T-helper 1 cell (primary cell): ENCODE results near the gene MYO16.

Experiments used
- DNase-seq, 5 donors: peaks; one replicate each; pipeline ENCODE4 v3.0.0-alpha.2; 2012 to 2020

The MYO16 gene

DNA sequence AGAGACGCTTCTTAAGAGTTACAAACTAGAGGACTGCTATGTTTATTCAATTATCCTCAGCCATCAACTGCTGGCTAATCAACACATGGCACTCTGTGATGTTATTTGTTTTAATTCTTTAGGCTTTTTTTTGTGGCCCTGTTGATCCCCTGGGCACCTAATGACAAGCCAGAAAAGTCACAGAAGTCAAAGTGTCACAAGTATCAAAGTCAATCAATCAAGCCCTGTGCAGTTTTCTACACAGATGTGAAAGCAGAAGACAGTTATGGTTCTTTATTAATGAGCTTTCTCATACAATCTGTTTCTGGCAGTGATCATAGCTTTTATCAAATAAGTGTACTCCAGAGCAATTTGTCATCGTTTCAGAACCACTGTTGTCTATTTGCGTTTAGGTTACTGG lies 34.3 kb downstream of the MYO16 start:
- DNase-seq = no peak

DNA sequence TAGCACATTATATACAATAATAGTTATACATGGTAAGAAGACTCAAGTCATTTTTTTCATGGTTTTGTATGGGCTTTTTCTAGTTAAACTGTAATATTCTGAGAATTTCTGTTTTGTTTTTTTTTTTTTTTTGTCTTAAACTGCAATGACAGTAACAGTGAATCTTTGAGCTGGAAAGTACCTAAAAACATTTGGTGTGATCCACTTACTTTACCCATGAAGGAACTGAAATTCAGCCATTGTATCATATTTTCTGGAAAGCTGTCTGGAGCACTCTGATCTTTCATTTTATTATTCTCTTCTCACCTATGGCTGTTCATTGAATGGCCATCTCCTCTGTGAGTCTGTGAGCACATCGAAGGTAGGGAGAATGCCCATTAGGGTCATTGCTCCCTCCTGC lies 37.8 kb downstream of the MYO16 start:
- DNase-seq = no peak

DNA sequence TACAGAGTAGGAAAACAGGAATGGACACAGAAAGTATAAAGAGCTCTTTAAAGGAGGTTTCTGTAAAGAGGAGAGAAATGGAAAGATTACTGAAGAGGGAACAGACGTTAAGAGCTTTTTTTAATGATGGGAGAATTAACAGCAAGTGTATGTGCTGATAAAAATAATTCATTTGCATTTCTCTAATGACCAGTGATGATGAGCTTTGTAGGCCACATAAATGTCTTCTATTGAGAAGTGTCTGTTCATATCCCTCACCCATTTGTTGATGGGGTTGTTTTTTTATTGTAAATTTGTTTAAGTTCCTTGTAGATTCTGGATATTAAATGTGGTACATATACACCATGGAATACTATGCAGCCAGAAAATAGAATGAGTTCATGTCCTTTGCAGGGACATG lies 40.0 kb downstream of the MYO16 start:
- no peak for DNase-seq

DNA sequence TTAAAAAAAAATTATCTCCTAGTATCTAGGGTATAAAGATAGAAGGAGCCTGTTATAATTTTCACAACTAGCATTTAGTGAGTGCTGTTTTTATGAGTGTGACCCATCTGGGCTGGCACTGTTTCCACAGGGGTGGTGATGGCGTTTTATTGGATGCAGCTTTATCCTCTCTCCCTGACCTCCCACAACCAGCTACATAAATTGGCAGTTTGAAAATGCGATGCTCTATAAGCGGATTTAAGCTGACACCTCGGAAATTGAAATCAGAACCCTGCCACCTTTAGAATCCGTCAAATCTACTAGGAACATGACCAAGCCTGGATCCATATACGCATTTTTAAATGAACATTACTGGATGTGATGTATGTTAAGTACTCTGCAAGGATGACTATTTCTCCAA lies 44.9 kb downstream of the MYO16 start:
- no peak for DNase-seq

DNA sequence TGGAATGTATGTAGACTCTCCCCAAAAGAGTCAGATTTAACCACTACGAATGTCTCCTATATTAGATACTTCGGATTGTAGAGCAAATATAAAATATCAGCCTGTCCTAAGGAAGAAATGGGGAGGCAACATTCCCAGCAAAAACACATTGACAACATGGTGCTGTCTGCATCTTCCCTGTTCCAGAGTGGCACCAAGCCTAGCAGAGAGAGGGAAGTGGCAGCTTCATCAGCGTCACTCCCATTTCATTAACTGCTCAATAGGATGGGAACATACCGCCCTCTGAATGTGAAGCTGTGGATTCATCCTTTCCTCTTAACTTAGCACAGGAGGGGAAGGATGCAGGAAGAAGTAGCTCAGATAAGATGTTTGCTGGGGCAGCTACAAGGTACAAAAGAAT lies 45.4 kb downstream of the MYO16 start:
- DNase-seq = no peak

DNA sequence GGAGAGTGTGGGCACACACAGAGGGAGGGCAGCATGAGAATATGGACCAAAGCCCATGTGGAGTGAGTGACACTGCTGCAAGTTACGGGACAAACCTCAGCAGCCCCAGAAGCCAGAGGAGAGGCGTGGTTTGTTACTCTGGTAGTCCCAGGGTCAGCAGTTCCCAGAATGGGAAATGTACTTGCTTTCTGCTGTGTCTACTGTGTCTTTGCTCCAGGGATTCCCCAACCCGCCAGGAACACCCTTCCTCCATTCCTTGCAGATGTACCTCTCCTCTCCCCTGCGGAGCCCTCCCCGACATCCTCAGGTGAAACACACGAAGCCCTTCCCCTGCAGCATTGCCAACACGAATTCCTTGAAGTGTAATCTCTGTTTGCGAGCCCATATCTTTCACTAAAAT lies 47.2 kb downstream of the MYO16 start:
- no peak for DNase-seq

DNA sequence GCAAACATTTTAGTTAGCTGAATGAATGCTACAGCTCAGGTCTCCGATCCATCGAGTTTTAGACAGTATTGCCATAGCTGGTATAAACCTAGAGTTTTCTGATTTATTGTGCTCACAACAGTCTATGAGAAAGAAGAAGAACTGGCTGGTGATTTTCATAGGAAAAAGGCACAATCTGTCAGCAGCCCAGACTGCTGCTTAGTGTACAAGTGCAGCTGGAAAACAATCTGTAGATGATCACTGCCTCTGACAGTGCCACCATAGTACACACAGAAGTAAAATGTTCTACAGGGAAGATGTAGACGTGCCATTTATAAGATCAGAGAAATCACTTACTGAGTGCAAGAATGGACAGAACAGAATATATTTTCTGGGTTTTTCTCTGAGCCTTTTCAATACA lies 48.4 kb downstream of the MYO16 start:
- DNase-seq = no peak

DNA sequence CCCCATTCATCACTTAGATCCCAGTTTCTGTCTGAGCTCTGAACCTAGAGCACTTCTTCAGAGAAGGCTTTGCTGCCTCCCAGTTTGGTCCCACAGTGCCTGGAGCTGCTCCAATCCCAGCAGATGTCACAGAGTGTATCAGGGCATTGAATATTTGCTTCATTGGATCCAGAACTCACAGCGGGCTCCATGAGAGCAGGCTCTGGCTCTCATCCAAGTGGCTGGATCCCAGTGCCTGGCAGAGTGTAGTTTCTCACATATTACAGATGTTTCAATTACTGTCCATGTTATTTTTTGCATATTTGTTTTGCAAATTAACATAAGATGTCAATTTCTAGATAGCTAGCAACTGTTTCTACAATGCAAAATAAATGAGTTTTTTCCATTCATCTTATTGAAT lies 50.6 kb downstream of the MYO16 start:
- no peak for DNase-seq

DNA sequence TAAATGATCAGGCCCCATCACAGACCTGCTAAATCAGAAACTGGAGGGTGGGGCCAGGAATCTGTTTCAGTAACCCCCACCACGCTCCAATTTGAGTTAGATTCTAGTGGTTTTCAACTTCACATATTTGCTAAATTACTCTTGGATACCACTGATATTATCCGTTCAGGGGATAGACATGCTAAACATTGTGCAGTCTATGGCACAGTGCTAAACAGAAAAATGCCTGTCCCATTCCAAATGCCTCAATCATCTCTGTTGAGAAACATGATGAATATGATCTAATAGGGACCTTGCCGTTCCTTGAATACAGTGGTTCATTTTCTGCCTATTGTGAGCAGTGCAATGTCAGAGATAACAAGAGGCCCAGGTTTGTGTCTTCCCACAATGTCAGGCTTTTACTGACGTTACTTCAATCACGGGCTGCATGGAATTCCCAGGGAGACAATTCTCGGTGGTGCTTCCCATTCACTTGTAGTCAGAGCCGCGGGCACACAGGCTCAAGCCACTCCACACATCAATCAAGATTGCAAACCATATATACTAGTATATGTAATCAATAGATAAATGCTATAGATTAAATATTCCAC lies 52.7 kb downstream of the MYO16 start:
- no peak for DNase-seq

DNA sequence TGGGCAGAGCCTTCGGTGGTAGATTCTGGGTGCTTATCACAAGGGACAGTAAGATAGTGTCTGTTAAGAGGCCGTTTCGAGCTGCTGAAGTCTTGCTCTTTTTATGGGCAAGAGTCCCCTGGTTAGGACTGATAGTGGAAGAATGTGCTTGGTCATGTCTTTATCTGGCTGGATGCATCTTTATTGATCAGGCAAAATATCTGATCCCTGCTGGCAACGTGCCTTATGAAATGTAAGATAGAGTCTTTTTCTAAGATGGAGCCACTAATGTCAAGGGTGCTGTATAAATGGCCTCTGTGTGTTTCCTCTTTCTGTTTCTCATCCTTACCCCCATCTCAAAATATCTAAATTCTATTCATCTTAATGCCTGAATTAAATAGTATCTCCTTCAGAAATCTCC lies 53.3 kb downstream of the MYO16 start:
- DNase-seq = no peak

DNA sequence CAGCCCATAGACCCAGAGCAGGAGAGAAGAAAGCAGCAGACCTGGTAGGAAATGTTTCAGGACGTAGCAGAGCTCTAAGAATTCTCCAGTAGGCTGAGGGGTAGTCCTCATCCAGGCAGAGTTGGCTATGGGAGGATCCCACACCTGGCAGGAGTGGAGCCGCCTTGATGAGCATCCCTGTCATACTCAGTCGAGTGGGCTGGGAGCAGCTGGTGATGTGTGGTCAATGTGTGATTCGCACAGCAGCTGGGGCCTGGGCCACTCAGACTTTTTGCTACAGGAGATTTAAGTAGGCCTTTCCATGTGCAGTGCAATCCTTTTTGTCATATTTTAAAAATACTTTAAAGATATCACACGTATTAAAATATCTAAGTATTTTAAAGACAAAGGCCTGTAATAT lies 56.6 kb downstream of the MYO16 start:
- DNase-seq = no peak

DNA sequence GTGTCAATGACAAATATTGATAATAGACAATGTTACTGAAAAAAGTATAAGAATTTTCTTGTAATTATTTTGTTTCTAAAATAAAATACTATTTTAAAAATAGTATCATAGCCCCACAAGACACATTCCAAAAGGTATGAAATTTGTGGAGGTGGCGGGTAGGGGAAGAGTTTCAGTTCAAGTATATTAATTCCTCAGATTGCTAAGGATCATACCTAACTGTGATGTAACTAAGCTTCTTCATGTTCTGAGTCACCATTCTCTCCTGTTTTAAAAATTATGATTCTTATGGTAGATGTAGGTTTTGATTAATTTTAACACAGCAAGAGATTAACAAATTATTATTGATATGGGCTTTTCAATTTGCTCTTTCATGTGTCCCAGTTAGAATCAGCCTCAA lies 61.3 kb downstream of the MYO16 start:
- no peak for DNase-seq

DNA sequence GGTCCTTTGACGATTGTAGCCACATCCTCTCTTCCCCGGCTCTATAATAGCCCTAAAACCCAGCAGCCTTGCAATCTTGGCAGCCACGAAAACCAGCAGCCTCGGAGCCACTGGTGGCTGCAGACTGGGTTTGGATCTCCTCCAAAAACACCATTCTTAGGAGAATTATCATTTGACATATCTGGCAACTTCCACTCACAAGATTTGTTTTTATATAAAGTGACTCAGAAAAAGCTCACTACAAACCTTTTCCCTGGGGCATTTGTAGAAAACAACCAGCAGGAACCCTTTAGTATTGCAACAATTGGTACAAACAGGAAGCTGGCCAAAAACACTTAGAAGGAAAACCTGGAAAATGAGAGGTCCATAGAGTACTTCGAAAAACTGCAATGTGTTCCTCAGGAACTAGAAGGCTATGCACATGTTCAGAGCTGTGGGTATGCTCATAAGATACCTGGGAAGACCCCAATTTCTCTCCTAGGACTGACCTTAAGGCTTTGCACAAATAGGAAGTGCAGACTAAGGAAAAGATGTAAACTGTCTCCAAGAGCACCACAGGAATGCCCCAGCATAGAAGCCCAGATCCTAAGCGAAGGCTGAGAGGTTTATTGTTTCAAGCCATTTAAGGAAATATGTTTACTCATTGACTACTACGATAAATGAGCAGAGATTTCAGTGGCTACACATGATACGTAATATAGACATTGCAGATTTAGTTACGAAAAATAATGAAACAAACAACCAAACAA lies 71.2 kb downstream of the MYO16 start:
- DNase-seq = no peak

DNA sequence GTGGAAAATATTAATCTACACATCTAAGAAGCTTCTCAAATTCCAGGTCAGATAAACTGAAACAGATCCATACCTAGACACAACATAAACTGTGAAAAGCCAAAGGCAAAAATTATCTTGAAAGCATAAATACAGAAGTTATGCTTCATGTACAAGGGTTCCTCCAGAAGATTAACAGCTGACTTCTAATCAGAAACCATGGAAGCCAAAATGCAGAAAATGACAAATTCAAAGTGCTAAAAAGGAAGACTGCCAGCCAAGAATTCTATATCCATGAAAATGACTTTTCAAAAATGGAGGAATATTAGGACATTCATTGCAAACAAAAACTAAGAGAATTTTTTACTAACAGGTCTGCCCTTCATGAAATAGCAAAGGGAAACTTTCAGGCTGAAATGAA lies 72.8 kb downstream of the MYO16 start:
- no peak for DNase-seq

DNA sequence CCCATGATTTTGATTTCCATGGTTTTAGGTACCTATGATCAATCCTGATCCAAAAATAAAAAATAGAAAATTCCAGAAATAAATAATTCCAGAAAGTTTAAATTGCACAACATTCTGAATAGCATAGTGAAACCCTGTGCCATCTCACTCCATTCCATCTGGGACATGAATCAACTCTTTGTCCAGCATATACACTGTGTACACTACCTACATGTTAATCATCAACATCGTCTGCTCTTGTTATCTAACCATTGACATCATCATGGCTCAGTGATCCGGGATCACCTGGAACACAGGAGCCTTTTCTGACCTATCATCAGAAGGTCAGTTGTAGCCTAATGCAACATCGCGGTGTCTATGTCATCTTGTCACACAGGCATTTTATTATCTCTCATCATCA lies 75.6 kb downstream of the MYO16 start:
- no peak for DNase-seq

DNA sequence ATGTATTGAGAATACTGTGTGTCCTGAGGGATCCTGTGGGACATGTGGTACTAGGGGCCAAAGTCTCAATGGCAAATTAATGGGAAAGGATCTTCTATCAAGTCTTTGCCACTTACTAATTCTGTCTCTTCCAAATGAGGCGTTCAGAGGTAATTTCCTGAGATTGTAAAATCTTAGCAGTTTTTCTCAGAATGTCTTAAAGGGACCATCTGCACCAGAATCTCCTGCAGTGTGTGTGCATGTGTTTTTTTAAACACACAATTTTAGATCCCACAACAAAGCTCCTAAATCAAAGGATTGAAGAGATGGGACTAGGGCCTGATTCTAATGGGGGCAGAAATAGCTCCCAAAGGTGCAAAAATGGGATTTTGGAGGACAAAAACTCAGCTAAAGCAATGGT lies 78.2 kb downstream of the MYO16 start:
- no peak for DNase-seq

DNA sequence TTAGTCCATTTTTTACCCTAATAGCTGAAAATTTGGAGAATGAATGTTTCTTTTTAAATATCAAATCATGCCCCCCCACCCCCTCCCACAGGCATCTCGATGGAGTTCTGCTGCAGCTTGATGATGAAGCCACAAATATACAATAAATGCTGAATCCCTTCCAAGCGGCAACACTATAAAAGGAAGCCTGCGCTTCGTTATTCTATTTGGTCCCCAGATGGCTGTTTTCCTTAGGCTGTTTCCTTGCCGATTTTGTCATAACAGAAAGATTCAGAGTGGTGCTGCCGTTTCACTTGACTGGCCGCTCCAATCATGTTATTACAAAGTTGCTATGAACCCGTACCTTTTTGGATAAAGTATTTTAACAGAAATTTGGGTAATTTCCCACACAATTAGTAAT lies 79.5 kb downstream of the MYO16 start:
- DNase-seq = no peak

DNA sequence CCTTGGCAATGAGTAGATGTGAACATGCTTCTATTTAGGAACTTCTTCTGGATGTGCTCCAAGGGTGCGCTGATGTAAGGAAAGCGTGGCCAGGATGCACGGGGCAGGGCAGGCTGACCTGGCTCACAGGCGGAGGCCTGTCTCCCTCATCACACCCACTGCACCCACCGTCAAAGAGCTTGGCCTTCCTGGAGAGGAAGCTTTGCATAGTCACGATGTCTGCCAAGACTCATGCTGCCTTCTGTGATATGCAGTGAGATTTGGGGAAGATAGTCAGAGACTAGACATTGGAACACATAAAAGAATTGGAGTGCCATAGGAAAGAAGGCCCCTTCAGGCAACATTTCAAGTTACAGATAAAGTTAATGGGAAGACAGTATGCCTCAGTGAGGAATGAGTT lies 82.0 kb downstream of the MYO16 start:
- no peak for DNase-seq

DNA sequence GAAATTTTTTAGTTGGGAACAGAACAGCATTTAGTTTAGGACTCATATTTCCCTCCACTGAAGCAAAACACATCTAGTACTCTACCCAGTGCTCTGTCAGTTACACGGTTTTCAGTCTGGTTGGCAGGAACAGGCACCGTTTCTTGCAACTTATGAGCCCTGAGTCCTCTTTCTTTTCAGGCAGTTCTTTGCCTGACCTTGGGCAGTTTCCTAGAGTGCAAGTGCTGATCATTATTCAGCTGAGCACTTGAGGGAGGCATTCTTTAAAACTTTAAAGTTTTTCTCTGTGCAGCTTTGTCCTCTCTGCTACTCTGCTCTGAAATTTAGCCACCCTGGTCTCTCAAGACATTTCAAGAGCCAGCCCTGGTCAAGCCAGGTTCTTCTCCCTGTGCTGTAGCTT lies 96.1 kb downstream of the MYO16 start:
- no peak for DNase-seq

DNA sequence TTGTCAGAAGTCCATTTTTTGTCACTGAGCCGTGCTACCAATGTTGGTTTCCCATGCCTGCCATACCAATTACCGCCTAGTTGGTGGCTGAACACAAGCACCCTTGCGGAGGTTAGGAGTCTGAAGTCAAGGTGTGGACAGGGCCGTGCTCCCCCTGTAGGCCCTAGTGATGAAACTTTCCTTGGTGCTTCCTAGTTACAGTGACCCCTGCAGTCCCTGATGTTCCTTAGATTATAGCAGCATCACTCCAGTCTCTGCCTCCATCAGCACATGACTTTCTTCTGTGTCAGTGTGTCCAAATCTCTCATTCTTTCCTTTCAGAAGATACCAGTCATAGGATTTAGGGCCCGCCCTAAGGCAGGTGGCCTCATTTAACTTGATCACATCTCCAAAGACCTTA lies 99.0 kb downstream of the MYO16 start:
- no peak for DNase-seq

DNA sequence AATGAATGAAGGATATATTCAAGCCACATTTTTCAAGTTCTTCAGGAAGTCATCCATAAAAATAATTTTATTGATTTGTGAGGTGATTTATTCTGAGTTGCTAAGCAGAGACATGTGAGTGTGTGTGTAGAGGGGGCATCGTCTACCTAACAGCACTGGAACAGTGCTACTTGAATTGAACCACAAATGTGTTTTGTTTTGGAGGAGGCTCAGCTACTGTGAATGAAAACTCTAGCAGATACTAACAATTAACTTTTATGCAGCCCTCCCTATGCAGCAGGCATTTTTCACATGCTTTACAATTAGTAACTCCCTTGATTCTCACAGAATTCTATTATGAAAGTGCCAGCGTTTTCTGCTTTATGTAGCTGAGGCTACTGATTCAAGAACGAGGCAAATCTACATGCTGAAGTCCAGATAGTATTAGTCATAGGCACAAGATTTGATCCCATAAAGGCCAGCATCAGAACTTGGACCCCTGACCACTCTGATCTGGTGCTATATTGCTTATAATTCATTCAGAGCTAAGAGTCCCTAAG lies 103.7 kb downstream of the MYO16 start:
- no peak for DNase-seq

DNA sequence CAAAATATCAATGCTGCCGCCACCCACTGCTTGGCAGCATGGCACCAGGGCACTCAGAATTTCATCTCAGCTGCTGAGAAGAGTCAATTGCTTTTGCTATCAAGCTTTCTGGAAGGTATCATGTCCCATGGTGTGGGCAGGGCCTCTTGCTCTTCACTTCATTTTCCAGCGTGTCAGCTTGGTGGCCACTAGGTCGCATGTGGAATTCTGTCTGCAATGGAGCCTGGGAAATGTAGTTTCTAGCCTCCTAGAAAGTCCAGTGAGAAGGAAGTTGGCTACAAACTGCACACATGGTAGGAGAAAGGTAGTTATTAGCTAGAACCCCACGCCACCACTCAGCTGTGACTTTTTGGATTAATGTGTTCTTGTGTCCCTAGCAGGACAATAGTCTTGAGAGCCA lies 105.3 kb downstream of the MYO16 start:
- DNase-seq = no peak

DNA sequence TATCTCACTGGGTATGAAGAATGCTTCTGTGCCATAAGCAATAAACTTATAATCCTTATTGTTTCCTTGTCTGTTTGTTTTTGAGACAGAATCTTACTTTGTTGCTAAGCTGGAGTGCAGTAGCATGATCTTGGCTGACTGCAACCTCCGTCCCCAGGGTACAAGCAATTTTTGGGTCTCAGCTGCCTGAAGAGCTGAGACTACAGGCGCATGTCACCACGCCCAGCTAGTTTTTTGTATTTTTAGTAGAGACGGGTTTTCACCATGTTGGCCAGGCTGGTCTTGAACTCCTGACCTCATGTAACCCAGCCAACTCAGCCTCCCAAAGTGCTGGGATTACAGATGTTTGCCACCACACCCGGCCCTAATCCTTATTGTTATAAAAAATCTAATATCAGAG lies 112.5 kb downstream of the MYO16 start:
- no peak for DNase-seq

DNA sequence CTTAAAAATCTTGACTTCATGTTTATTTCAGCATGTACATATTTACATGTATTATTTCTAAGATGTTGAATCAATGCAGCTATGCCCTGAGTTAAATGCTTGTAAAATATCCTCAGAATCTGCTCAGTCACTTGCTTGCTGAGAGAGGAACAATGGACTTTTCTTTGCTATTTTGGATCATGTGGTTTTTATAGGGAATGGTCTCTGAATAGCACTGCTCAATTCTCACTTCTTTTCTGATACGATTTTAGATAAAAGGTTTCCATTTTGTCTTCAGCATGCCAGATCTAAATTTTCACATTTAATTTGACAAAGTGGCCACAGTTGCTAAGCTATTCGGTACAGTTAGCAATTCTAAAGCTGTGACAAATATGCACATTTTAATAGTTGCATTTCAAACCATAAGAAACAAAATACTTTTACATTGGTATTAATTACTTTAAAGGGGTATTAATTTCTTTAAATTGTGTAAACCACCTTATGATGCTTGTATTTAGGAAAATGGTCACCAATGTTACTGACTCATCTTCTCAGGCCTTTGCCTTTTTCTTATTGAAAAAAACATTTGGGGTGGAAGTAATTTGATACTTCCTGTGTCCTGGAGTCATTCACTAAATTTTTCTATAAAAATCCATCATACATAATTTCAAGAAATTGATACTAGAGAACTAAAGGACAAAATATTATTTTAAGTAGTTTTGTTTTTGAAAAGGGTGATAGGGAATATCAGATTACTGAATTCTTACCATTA lies 113.5 kb downstream of the MYO16 start:
- DNase-seq = no peak
